GDM1 (cell line): Measurements from ENCODE around the gene DNASE2B.

Source experiments
- DNase-seq: peaks from one replicate; lab custom pipeline; 2025; lab: John Stamatoyannopoulos, UW

Gene DNASE2B

GRCh38 chr1:84374991-84375696 is 23.1 kb upstream of the DNASE2B start:
- no peak for DNase-seq

GRCh38 chr1:84376000-84376910 is 22.0 kb upstream of the DNASE2B start:
- DNase-seq: no peak

GRCh38 chr1:84377480-84378095 is 20.7 kb upstream of the DNASE2B start:
- no peak for DNase-seq

- DNase-seq: no peak
These were observed 19.0 kb upstream of the DNASE2B start for GRCh38 chr1:84379138-84379916.

GRCh38 chr1:84379917-84380180 is 18.4 kb upstream of the DNASE2B start:
- no peak for DNase-seq

DNA sequence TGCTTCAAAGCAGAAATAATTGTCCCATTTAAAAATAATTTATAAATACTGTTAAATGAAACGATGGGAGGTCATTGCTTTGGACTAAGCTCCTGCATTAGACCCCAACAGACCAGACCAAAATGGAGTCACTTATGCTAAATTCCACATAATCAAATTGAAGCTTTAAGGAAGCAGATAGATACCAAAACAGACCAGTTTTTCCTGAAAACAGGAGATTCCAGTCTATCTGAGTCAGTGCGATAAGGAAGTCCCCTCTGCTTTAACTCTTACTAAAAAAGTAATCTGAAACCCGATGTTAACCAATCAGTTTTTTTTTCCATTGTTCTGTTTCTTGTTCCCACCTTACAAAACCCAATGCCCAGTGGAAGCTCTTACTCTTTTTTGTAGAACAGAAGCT is 16.2 kb upstream of the DNASE2B start:
- no peak for DNase-seq

DNA sequence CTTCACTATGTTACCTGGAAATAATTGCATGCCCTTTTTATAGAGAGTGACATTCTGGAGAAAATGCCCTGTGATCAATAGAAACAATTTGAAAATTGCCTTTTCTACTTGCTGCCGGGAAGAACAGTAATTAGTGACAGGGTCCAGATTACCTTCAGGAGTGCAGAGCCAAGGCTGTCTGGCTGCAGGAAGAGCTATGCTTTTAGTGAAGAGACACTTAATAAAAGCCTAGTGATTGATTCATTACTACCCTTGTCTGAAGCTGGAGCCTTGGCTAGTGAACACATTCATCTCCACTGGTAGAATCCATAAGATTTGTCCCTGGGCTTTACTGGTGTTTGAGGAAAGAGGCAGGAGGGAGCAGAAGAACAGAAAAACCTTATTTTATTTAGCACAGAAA is 12.9 kb upstream of the DNASE2B start:
- no peak for DNase-seq

GRCh38 chr1:84386716-84387479 is 11.4 kb upstream of the DNASE2B start:
- DNase-seq: no peak

GRCh38 chr1:84387480-84388163 is 10.7 kb upstream of the DNASE2B start:
- no peak for DNase-seq

GRCh38 chr1:84390226-84390625 is 8.1 kb upstream of the DNASE2B start:
- no peak for DNase-seq

DNA sequence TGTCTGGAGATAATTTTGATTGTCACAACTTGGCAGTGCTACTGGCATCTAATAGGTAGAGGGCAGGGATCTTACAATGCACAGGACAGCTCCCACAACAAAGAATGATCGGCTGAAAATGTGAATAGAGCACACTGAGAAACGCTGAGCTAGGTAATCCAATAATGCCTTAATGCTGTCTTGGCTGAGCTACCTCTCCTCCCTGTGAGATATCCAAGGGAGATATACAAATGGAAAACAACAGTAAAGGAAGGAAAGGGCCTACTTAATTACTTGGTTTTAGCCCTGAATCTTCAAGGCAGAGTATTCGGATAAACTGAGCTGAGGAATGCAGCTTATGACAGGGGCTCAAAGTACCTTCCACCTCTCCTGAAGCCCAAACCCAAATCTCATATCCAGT is 2.9 kb downstream of the DNASE2B start:
- no peak for DNase-seq

GRCh38 chr1:84402060-84402459 is 3.8 kb downstream of the DNASE2B start:
- no peak for DNase-seq

GRCh38 chr1:84402501-84402900 is 4.2 kb downstream of the DNASE2B start:
- no peak for DNase-seq

DNA sequence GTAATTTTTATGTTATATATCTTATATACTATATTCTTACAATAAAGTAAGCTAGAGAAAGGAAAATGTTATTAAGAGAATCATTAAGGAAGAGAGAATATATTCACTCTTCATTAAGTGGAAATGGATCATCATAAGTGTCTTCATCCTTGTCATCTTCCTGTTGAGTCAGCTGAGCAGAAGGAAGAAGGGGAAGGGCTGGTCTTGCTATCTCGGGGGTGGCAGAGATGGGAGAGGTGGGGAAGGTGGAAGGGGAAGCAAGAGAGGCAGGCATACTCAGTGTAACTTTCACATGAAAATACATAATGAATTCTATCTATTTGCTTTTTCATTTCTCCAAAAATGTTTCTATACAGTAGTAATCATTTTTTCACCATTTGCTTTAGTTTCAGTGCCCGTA is 5.1 kb downstream of the DNASE2B start:
- no peak for DNase-seq

- no peak for DNase-seq
These were observed 8.1 kb downstream of the DNASE2B start for GRCh38 chr1:84406346-84406861.

- DNase-seq: no peak
These were observed 9.2 kb downstream of the DNASE2B start for GRCh38 chr1:84407524-84407923.

GRCh38 chr1:84407958-84408422 is 9.7 kb downstream of the DNASE2B start:
- no peak for DNase-seq

GRCh38 chr1:84409888-84410287 is 11.6 kb downstream of the DNASE2B start:
- no peak for DNase-seq

- no peak for DNase-seq
These were observed 12.2 kb downstream of the DNASE2B start for GRCh38 chr1:84410328-84411095.
